Measurements from ENCODE around the gene INTS2.
"Not testable (repeated sequence)": the region's sequence is repeated elsewhere in the genome, so short reads cannot be mapped to it uniquely, and the experiment has no call there.

Gene INTS2

DNA sequence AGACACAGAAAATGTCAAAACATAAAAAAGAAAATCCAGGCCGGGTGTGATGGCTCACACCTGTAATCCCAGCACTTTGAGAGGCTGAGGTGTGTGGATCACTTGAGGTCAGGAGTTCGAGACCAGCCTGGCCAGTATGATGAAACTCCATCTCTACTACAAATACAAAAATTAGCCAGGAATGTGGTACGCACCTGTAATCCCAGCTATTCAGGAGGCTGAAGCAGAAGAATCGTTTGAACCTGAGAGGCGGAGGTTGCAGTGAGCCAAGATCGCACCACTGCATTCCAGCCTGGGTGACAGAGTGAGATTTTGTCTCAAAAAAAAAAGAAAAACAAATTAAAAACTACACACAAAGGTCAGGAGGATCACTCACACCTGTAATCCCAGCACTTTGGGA is 40.0 kb downstream of the INTS2 start:
- DNase-seq (ENCODE audit: low read depth) = not testable (repeated sequence)

DNA sequence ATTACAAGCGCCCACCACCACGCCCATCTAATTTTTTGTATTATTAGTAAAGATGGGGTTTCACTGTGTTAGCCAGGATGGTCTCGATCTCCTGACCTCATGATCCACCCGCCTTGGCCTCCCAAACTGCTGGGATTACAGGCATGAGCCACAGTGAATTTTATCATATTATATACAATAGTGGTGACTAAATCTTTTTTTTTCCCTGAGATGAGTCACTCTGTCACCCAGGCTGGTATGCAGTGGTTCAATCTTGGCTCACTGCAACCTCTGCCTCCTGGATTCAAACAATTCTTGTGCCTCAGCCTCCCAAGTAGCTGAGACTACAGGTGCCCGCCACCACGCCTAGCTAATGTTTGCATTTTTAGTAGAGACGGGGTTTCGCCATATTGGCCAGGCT is 41.9 kb downstream of the INTS2 start:
- DNase-seq (ENCODE audit: low read depth) = not testable (repeated sequence)

DNA sequence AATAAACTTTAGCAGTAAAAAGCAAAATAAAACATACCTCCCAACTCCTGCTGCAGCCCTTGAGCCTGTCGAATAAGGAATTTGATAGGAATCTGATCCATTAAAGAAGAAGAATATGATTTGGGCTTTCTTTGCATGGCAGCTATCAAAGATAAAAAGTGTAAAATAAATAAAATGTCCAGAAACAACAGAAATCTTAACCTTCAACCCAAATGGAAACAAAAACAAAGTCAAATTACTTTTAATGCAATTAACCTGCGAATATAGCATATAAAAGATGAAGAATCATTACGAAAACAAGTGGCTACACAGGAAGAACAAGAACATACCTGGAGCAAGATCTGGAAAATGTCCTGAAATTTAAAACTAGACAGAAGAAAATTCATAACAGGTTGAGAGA is 42.9 kb downstream of the INTS2 start:
- DNase-seq (ENCODE audit: low read depth) = no peak

DNA sequence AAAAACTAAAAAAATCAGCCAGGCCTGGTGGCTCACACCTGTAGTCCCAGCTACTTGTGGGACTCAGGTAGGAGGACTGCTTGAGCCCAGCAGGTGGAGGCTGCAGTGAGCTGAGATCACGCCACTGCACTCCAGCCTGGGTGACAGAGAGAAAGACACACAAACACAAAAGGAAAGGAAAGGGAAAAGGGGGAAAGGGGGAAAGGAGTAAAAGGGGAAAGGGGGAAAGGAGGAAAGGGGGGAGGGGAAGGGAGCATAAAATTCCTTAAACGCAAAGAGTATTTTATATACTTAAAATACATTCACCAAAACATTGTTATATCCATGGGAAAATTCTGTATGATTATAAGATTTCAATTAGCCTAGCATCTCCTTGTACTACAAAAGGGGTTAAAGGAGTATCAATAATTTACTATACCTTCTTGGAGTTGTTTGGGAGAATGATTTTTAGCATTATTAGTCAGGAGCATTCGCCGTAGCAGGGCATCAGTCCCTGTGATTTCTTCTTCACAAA is 47.1 kb downstream of the INTS2 start:
- no peak for DNase-seq (ENCODE audit: low read depth)

DNA sequence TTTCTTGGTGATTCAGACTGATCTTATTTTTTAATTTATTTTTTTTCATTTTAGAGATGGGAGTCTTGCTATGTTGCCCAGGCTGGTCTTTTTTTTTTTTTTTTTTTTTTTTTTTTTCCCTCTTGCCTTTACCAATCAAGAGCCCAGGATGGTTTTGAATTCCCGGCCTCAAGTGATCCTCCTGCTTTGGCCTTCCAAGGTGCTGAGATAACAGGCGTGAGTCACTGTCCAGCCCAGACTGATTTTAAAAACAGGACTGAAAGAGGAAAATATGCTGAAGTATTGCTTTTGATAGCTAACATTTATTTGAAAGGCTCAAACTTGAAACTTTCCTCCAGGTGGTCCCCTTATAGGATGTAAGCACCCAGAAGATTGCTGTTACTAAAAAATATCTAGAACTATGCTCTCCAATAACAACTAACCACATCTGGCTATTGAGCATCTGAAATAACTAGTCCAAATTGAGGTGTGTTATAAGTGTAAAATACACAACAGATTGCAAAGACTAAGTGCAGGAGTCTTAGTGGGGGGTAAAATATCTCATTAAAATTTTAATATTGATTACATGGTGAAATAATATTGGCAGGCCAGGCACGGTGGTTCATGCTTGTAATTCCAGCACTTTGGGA is 48.7 kb downstream of the INTS2 start:
- no peak for DNase-seq (ENCODE audit: low read depth)

DNA sequence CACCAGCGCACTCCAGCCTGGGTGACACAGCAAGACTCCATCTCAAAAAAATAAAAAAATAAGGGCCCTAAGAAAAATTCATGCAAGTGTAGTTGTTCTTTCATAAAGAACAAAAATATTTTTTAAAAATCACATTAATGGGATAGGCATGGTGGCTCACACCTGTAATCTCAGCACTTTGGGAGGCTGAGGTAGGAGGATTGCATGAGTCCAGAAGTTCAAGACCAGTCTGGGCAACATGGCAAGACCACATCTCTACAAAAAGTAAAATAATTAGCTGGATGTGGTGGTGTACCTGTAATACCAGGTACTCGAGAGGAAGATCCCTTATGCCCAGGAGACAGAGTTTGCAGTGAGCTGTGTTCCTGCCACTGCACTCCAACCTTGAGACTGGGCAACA is 49.3 kb downstream of the INTS2 start:
- DNase-seq (ENCODE audit: low read depth) = no peak

DNA sequence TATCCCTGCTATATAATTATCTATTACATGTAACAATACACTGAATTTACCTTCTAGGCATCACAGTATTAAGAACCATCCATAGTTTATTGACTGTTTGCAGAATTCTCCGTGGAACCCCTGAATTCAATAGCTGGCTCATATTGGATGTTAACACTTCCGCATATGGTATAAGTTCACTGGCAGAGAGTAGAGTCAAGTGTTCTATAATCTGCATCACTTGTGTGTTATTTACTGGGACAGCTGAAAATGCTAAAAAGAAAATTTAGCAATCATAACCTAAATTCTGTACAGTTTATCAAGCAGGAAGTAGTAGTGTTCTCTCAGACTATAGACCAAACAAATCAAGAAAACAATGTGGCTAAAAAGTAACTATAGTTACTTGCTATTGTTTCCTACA is 49.9 kb downstream of the INTS2 start:
- DNase-seq (ENCODE audit: low read depth) = no peak

DNA sequence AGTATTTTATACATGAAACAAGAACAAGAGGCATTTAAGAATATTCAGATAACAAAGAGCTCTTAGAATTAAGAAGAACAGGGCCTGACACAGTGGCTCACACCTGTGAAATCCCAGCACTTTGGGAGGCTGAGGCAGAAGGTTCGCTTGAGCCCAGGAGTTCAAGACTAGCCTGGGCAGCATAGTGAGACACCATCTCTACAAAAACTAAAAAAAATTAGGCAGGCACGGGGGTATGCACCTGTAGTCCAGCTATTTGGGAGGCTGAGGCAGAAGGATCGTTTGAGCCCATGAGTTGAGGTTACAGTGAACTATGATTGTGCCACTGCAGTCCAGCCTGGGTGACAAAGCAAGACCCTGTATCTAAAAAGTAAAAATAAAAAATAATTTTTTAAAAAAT is 52.0 kb downstream of the INTS2 start:
- DNase-seq (ENCODE audit: low read depth) = no peak

DNA sequence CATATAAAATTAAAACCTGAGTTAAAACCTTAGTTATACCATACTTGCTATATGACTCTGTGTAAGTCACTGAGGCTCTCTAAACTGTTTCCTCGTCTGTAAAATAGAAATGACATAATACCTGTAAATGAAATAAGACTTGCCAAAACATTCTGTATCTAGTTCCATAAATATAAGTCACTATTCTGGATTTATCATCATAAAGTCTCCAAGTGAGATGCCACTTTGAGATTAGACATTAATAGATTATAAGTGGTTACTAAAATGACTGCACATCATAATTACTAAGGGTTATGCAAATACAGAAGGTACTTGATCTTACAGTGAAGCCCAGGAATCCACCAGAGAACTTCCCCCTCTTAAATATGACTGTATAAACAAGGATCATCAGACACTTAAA is 52.5 kb downstream of the INTS2 start:
- no peak for DNase-seq (ENCODE audit: low read depth)

DNA sequence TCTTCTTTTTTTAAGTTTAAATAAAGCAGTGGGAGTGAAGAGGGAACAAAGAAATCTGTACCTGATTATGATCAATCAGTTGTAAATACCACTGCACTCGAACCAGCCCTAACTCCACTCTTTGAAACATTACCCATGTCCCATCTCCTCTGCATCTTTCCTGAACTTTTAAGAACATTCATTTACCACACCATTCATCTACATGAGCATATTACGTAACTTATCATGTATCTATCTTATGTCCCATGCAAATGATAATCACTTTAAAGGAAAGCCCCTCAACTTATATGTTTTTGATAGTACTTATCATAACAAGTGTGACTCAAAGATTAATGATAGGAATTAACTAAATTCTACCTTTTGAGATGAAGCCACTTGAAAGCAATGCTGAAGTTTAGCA is 53.7 kb downstream of the INTS2 start:
- DNase-seq (ENCODE audit: low read depth) = no peak

DNA sequence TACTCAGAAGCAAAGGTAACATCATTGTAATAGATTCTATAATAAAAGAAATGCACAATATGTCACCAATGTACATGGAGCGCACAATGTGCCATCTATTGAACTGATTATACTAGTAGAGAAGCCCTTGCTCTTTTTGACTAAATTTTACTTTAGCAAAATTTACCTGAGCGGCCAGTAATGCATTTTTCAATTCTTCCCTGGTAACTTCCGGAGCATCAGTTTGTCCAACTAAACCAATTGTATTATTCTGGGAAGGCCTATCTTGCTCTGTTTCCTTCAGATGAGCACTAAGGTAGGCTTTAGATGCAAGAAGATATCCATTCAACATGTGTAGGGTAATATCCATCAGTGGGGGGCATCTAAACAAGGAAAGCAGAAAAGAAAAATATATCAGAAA is 55.7 kb downstream of the INTS2 start:
- no peak for DNase-seq (ENCODE audit: low read depth)

DNA sequence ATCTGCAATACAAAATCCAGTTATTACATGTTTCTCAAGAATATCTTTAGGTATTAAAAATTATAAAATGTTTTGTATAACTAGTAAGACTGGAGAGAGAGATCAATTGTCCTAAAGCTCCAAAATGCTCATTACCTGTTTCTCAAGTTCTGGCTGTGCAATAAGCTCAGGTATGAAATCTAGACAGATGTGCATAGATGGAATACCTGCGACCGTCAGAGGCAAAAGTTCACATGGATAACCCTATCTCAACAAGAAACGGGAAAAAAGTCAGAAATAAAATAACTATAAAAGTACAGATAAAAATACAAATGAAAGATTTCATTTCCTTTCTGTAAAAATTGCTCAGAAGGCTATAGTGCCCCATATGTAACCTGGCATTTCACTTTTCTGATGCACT is 58.6 kb downstream of the INTS2 start:
- no peak for DNase-seq (ENCODE audit: low read depth)

DNA sequence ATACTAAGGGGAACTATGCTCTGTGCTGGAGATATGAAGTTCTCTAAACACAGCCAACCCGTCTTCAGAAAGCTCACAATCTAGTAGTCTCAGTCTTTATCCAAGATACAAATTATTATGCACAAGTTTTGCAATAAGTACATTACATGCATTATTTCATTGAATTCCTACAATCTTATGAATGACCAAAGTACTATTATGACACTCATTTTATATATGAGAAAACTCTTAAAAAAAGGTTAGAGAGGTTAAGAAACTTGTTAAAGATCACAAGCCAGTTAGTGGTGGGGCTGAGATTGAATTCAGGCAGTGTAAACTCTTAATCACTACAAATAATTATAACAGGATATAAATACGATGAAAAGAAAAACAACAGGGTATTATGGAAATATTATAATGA is 59.7 kb downstream of the INTS2 start:
- no peak for DNase-seq (ENCODE audit: low read depth)

DNA sequence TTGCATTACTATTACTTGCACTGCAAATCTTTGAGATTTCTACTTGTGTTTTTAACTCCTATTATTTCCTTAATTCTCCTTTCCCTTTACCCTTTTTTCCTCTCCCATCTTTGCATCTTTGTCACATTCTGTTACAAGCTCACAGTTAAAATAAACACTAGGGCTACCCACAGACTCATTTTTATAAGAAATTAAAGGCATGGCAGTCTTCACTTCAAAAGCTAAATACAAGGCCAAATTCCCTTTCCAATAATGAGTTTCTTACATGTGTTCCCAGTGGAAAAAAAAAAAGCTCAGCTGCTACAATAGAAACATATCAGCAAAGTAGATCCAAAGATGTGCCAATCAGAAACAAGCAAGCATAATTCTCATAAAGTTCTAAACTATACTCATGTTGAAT is 60.7 kb downstream of the INTS2 start:
- no peak for DNase-seq (ENCODE audit: low read depth)

DNA sequence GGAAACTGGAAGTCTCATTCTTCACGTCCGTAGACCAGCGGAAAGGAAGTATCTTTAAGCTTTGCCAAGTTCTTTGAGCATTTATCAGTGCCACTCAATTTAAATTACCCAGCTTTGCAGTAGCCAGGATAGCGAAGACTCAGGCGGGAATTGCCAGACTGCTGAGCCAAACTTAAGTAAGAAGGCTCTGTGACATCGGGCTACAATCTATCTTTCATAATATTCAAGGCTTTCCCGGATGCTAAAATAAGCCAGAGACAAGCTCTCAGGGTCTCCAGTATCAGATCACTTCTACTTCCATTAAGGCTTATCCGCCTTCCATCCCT is 64.0 kb downstream of the INTS2 start:
- DNase-seq (ENCODE audit: low read depth) = no peak

DNA sequence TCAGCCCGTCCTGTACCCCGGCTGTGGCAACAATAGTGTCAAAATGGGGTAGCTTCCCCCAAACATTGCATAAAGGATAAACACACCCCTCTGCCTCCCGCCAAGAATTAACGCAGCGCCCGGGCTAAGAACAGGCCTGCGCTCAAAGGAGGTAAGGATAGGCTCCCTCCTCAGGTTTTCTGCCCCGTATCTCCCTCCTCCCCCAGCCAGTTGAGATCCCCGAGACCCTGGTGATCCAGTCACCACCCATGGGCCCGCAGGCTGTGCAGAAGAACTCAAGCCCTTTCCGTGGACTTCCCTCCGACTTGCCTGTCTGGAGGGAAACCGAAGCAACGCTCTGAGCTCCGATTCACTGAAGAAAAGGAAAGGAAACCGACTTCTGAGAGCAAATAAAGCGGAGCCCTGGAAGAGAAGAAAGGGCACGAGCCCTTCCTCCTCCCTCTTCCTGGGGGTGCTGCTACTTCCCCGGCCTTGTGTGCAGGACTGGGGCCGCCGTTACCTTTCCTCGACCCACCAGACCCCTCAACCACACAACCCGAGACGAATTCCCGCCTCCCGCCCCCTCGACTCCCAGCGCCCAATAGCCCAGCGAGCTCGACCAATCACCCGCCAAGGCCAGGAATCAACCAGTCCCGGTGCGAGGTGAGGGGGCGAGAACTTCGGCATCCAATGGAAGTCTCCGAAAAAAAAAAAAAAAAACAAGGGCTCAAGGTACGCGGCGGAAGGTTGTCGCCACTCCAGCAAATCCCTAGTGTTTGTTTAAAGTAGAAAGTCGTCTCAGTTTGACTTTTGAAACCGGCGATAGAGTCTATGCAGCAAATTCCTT is 64.6 kb downstream of the INTS2 start, which contains the start of gene BRIP1:
Gene BRIP1, minus strand, starts transcription at position 554 of the 826 bp plus-strand sequence. CDS start 1,989 bp downstream, outside the sequence.
- peak; percentile 73 for DNase-seq (ENCODE audit: low read depth)

DNA sequence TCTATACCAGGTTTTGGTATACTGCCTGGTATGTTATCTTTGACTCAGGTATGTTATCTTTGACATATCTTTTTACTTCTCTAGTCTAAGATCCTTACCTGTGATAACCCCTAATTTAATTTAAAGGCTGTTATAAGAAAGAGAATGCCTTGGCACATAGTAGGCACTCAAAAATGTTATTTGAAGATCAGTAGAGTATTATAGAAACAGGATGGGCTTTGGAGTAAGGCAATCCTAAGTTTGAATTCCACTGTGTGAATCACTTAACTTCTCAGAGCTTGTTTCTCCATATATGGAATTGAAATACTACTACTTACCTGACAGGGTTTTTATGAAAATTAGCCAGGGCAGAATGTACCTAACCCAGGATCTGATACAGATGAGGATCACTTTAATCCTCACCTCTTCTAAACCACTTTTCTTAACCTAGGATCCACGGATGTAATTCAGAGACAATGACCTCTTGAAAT is 65.6 kb downstream of the INTS2 start:
- DNase-seq (ENCODE audit: low read depth) = no peak

DNA sequence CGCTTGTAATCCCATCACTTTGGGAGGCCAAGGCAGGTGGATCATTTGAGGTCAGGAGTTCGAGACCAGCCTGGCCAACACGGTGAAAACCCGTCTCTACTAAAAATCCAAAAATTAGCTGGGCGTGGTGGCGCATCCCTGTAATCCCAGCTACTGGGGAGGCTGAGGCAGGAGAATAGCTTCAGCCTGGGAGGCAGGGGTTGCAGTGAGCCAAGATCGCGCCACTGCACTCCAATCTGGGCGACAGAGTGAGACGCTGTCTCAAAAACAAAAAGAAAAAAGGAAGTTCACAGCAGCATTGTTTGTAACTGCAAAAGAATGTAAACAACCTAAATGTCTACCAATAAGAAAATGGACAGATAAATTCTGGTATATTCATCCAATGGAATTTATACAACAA is 67.4 kb downstream of the INTS2 start:
- not testable (repeated sequence) for DNase-seq (ENCODE audit: low read depth)

DNA sequence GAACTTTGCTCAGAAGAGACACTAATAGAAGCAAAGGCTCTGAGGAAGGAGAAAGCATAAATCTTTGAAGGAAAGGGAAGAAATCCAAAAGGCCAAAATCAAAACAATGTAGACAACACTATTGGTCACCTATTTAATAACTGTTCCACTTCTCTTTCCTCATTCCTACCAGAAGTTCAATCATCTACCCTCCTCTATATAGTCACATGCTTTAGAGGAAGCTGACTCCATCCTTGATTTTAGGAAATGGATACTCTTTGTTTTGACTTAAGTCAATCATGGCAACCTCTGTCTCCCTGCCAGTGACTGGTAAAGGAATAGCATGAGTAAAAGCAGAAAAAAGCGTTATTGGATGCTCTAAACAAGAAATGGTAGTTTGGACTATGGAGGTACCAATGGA is 71.7 kb downstream of the INTS2 start:
- no peak for DNase-seq (ENCODE audit: low read depth)

DNA sequence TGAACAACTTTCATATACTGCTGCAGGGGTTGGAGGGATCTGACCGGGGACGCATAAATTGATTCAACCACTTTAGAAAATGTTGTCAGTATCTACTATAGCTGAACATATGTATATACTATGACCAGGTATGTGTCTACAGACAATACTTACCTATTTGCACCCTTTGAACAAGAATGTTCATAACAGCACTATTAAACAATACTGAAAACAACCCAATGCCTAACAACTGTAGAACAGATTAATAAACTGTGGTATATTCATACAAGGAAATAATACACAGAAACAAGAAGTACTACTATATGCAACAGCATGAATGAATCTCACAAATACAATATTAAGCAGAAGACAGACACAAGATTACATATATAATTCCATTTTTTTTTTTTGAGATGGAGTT is 74.9 kb downstream of the INTS2 start:
- DNase-seq (ENCODE audit: low read depth) = no peak

DNA sequence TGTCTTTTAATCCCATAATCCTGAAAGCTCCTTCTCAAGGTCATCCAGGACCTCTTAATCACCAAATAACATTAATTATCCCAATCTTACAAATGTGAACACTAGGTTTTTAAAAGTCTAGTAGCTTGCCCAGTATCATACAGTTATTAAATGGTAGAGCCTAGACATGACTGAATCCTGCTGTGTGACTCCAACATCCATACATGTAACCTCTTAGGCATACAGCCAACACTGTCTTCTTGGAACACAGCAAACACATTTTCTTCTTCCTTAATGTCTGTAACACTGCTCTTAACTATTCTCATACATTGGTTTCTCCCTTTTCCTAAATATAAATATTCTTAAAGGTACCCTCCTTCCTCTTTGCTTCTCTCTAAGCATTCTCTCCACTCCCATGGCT is 78.1 kb downstream of the INTS2 start:
- no peak for DNase-seq (ENCODE audit: low read depth)

DNA sequence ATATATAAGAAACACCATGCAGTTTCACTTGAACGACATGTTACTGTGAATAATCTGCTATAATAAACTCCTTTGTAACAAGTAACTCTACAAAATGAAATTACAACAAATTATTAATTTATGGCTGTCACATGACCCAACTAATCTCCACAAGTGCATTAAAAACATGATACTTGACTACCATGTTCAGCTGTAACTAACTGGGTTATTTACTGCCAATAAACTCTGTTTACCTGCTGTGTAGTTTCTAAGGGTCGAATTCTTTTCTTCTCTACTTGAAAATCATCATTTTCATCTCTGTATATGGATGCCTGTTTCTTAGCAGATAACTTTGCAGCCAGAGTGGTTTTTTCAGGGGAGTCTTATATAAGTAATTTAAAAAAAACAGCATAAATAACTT is 78.9 kb downstream of the INTS2 start:
- no peak for DNase-seq (ENCODE audit: low read depth)

DNA sequence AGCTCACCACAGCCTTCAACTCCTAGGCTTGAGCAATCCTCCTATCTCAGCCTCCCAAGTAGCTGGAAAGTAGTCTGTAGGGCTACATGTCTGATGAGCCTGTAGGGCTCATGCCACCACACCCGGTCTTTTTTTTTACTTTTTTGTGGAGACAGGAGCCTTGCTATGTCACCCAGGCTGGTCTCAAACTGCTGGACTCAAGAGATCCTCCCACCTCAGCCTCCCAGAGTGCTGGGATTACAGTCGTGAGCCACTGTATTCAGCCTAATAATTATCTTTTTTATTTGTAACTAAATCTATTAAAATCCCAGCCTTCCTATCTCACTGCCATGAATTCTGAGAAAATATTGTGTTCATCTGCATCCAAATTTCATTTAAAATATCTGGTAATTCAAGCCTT is 79.5 kb downstream of the INTS2 start:
- DNase-seq (ENCODE audit: low read depth) = no peak

DNA sequence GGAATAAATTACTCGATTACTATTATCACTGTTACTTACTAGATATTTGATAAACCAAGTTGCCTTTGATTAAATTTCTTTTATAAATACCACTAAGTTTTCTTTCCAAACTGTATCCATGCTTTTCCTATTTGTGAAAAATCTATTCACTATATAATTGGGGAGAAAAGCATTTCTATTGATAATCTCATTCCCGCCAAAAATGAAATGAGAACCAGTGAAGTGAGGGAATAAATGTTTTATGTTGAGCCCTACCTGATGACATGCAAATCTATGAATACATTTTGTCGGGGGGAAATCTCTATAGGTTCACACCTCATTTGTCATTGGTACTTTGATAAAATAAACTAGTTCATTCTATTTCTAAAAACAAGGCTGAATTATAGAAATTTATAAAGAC is 80.1 kb downstream of the INTS2 start:
- DNase-seq (ENCODE audit: low read depth) = no peak
